C4-2B (cell line): ENCODE results near the gene UBE2V1.

Source experiments
- ZFX ChIP-seq: fragments of 450-650 bp; IDR thresholded peaks from 2 replicates; pipeline ENCODE4 v1.6.1; 2017
- TF ChIP-seq, protein P1 (sequence below): fragments of 450-650 bp; conservative IDR thresholded peaks from 2 replicates; pipeline ENCODE4 v1.5.1; 2017; ENCODE audit warnings: mild to moderate bottlenecking

DNA sequence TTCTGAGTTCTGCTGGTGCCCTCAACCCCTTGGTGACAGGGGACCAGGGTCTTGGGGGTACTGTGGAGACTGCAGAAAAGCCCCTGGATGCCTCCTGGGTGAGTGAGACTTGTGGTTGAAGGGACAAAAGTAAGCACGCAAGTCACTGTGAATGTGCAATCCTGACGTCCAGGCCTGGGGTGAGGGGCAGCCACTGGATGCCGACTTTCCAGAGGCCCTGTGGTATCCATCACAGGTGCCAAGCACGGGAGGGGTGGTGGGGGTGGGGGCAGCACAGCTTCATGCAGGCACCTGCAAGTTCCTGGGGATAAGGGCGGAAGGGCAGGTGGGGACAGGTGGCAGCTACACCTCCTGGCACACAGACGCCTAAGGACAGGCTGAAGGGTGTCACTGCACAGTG, 20.1 kb upstream of the UBE2V1 start:
- TF ChIP-seq, protein P1, sequence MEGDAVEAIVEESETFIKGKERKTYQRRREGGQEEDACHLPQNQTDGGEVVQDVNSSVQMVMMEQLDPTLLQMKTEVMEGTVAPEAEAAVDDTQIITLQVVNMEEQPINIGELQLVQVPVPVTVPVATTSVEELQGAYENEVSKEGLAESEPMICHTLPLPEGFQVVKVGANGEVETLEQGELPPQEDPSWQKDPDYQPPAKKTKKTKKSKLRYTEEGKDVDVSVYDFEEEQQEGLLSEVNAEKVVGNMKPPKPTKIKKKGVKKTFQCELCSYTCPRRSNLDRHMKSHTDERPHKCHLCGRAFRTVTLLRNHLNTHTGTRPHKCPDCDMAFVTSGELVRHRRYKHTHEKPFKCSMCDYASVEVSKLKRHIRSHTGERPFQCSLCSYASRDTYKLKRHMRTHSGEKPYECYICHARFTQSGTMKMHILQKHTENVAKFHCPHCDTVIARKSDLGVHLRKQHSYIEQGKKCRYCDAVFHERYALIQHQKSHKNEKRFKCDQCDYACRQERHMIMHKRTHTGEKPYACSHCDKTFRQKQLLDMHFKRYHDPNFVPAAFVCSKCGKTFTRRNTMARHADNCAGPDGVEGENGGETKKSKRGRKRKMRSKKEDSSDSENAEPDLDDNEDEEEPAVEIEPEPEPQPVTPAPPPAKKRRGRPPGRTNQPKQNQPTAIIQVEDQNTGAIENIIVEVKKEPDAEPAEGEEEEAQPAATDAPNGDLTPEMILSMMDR = no peak
- TF ChIP-seq ZFX = no peak
